IMR-90 (cell line): ENCODE results near the gene DENND5A. TPM values are rescaled to one million over a fixed set of nuclear protein-coding genes. Genes with fewer than 3 reads are reported as not detected.

Source experiments
- ATAC-seq: fragments of 200-7000 bp; cut with Tn5 transposase; 2 replicates; pipeline ENCODE4 v1.9.1; 2020; ENCODE audit warnings: low read depth, mild to moderate bottlenecking, moderate library complexity
- BruUV-seq: library from RNA; stranded (reverse); fragments of 400-500 nt; replicated peaks from 2 replicates; lab custom pipeline; 2021; lab: Mats Ljungman, UMichigan
- CTCF ChIA-PET: fragments of 300-600 bp; formaldehyde crosslinking; extraction: SDS; loops from one replicate; lab custom pipeline; 2021; ENCODE audit warnings: antibody characterized with exemption; lab: Yijun Ruan, JAX
- POLR2A ChIA-PET: fragments of 300-600 bp; sonication (Branson Sonifier 250); formaldehyde crosslinking; loops from one replicate; lab custom pipeline; 2022; ENCODE audit warnings: antibody characterized with exemption; ENCODE audit not compliant: unreplicated experiment; lab: Charles Lee
- DNase-seq: peaks from one replicate; pipeline ENCODE4 v3.0.0; 2013
- H2AFZ ChIP-seq: replicated peaks from 2 replicates; pipeline ENCODE3; 2013; ENCODE audit warnings: low read length, mild to moderate bottlenecking; ENCODE audit not compliant: poor library complexity
- H2AK5ac ChIP-seq: 2 replicates; pipeline ENCODE4 v1.6.1; 2013; ENCODE audit warnings: low read depth, low read length, inconsistent platforms
- H2AK9ac ChIP-seq: replicated peaks from 2 replicates; pipeline ENCODE3; 2013; ENCODE audit warnings: mild to moderate bottlenecking, low read depth, low read length, moderate library complexity; ENCODE audit not compliant: poor library complexity
- H2BK120ac ChIP-seq: 2 replicates; pipeline ENCODE4 v1.6.1; 2013; ENCODE audit warnings: low read depth, low read length, inconsistent platforms
- H2BK15ac ChIP-seq: 3 replicates; pipeline ENCODE4 v1.6.1; 2013; ENCODE audit warnings: low read depth, low read length, inconsistent platforms
- H2BK20ac ChIP-seq: 2 replicates; pipeline ENCODE4 v1.6.1; 2013; ENCODE audit warnings: low read depth, mild to moderate bottlenecking, inconsistent platforms, low read length, moderate library complexity
- H2BK5ac ChIP-seq: 2 replicates; pipeline ENCODE4 v1.6.1; 2013; ENCODE audit warnings: mild to moderate bottlenecking, low read depth, low read length, inconsistent platforms; ENCODE audit not compliant: poor library complexity, severe bottlenecking
- H3K14ac ChIP-seq: replicated peaks from 2 replicates; pipeline ENCODE4 v1.6.1; 2013; ENCODE audit warnings: low read depth, low read length, inconsistent platforms
- H3K18ac ChIP-seq: 2 replicates; pipeline ENCODE4 v1.6.1; 2013; ENCODE audit warnings: low read depth, low read length, control low read depth
- H3K23ac ChIP-seq: 2 replicates; pipeline ENCODE4 v1.6.1; 2013; ENCODE audit warnings: low read depth, low read length, inconsistent platforms
- H3K27ac ChIP-seq: 2 replicates; pipeline ENCODE4 v1.5.1; 2013; ENCODE audit warnings: mild to moderate bottlenecking, control low read depth, low read length; ENCODE audit not compliant: insufficient read depth
- H3K27me3 ChIP-seq: 2 replicates; pipeline ENCODE4 v1.6.1; 2013; ENCODE audit warnings: low read length; ENCODE audit not compliant: control insufficient read depth, insufficient read depth
- H3K36me3 ChIP-seq: 2 replicates; pipeline ENCODE4 v1.6.1; 2013; ENCODE audit warnings: low read length, mixed read lengths; ENCODE audit not compliant: control insufficient read depth, insufficient read depth
- H3K4ac ChIP-seq: 2 replicates; pipeline ENCODE4 v1.6.1; 2013; ENCODE audit warnings: low read depth, low read length, inconsistent platforms
- H3K4me1 ChIP-seq: 2 replicates; pipeline ENCODE4 v1.6.1; 2013; ENCODE audit warnings: low read length, mixed read lengths; ENCODE audit not compliant: control insufficient read depth, insufficient read depth
- H3K4me2 ChIP-seq: 2 replicates; pipeline ENCODE4 v1.6.1; 2013; ENCODE audit warnings: low read depth, mild to moderate bottlenecking, control low read depth, low read length, moderate library complexity
- H3K4me3 ChIP-seq: 2 replicates; pipeline ENCODE4 v1.5.1; 2013; ENCODE audit warnings: low read depth, mild to moderate bottlenecking, control low read depth, low read length, moderate library complexity; ENCODE audit not compliant: insufficient read depth
- H3K56ac ChIP-seq: 2 replicates; pipeline ENCODE4 v1.6.1; 2013; ENCODE audit warnings: low read length, inconsistent platforms; ENCODE audit not compliant: insufficient read depth; ENCODE audit errors: extremely low read depth
- H3K79me1 ChIP-seq, 2 experiments: 2 replicates each; pipeline ENCODE4 v1.6.1; 2013; ENCODE audit warnings: low read length in 2 of 2, inconsistent platforms in 1 of 2, low read depth in 1 of 2
- H3K9ac ChIP-seq: 2 replicates; pipeline ENCODE4 v1.6.1; 2013; ENCODE audit warnings: low read depth, low read length, control low read depth
- H3K9me1 ChIP-seq: 2 replicates; pipeline ENCODE4 v1.6.1; 2013; ENCODE audit warnings: low read length, inconsistent platforms; ENCODE audit not compliant: insufficient read depth
- H3K9me3 ChIP-seq: 2 replicates; pipeline ENCODE4 v1.6.1; 2013; ENCODE audit warnings: low read length; ENCODE audit not compliant: control insufficient read depth, insufficient read depth
- H4K20me1 ChIP-seq: 2 replicates; pipeline ENCODE4 v1.6.1; 2013; ENCODE audit warnings: low read length, inconsistent platforms; ENCODE audit not compliant: insufficient read depth
- H4K5ac ChIP-seq: 2 replicates; pipeline ENCODE4 v1.6.1; 2013; ENCODE audit warnings: mild to moderate bottlenecking, low read depth, low read length, control low read depth
- H4K8ac ChIP-seq, 2 experiments: 2 replicates each; pipeline ENCODE4 v1.6.1; 2013; ENCODE audit warnings: low read depth in 2 of 2, low read length in 2 of 2, control low read depth in 1 of 2, inconsistent platforms in 1 of 2
- H4K91ac ChIP-seq: 2 replicates; pipeline ENCODE4 v1.6.1; 2013; ENCODE audit warnings: low read depth, low read length, inconsistent platforms; ENCODE audit not compliant: insufficient read depth
- BHLHE40 ChIP-seq: fragments of 150-350 bp; IDR thresholded peaks from 2 replicates; pipeline ENCODE4 v1.6.1; 2016; ENCODE audit warnings: mild to moderate bottlenecking, low read depth, low read length
- CEBPB ChIP-seq: IDR thresholded peaks from 2 replicates; pipeline ENCODE4 v1.6.1; 2012; ENCODE audit warnings: low read depth, low read length, improper control_type of control experiment
- CHD1 ChIP-seq: IDR thresholded peaks from 2 replicates; pipeline ENCODE4 v1.6.1; 2012; ENCODE audit warnings: low read depth, low read length, improper control_type of control experiment
- CTCF ChIP-seq: conservative IDR thresholded peaks from 2 replicates; pipeline ENCODE4 v1.5.1; 2012; ENCODE audit warnings: mild to moderate bottlenecking, low read depth, low read length, improper control_type of control experiment
- ELK1 ChIP-seq: fragments of 150-350 bp; IDR thresholded peaks from 2 replicates; pipeline ENCODE4 v1.6.1; 2016; ENCODE audit warnings: low read depth, mild to moderate bottlenecking, low read length, moderate library complexity, borderline replicate concordance
- FOS ChIP-seq: fragments of 150-350 bp; IDR thresholded peaks from 2 replicates; pipeline ENCODE4 v1.6.1; 2016; ENCODE audit warnings: low read depth, low read length
- MAFK ChIP-seq: IDR thresholded peaks from 2 replicates; pipeline ENCODE4 v1.6.1; 2012; ENCODE audit warnings: low read depth, low read length, improper control_type of control experiment
- MAZ ChIP-seq: IDR thresholded peaks from 2 replicates; pipeline ENCODE4 v1.6.1; 2012; ENCODE audit warnings: low read depth, mild to moderate bottlenecking, low read length, improper control_type of control experiment, moderate library complexity, borderline replicate concordance
- MXI1 ChIP-seq: IDR thresholded peaks from 2 replicates; pipeline ENCODE4 v1.6.1; 2012; ENCODE audit warnings: low read depth, mild to moderate bottlenecking, low read length, moderate library complexity, borderline replicate concordance
- NFE2L2 ChIP-seq: fragments of 150-350 bp; IDR thresholded peaks from 2 replicates; pipeline ENCODE4 v1.6.1; 2016; ENCODE audit warnings: low read depth, mild to moderate bottlenecking, low read length
- POLR2A ChIP-seq: IDR thresholded peaks from 2 replicates; pipeline ENCODE4 v1.6.1; 2012; ENCODE audit warnings: mild to moderate bottlenecking, low read depth, low read length
- RAD21 ChIP-seq: IDR thresholded peaks from 2 replicates; pipeline ENCODE4 v1.6.1; 2012; ENCODE audit warnings: low read length, improper control_type of control experiment
- RFX5 ChIP-seq: IDR thresholded peaks from 2 replicates; pipeline ENCODE4 v1.8.0; 2012; ENCODE audit warnings: low read depth, mild to moderate bottlenecking, low read length, moderate library complexity
- SMC3 ChIP-seq: fragments of 150-350 bp; IDR thresholded peaks from 2 replicates; pipeline ENCODE4 v1.6.1; 2016; ENCODE audit warnings: low read depth, mild to moderate bottlenecking, antibody characterized with exemption, low read length, moderate library complexity
- USF2 ChIP-seq: fragments of 150-350 bp; IDR thresholded peaks from 2 replicates; pipeline ENCODE4 v1.6.1; 2017; ENCODE audit warnings: mild to moderate bottlenecking, antibody characterized with exemption, low read length, low read depth
- WGBS, 2 experiments: methylation state at CpG; one replicate each; pipeline versions ENCODE4 v1.1.5 to v1.1.7; 2013; ENCODE audit warnings: missing lambda C conversion rate in 2 of 2; ENCODE audit not compliant: insufficient read length in 1 of 2; ENCODE audit errors: extremely low coverage in 2 of 2; 5-methylcytosine and 5-hydroxymethylcytosine counted together
- dilution Hi-C: fragments of 300-500 bp; cut with HindIII; formaldehyde crosslinking; loops from one replicate; pipeline ENCODE4 v1.14.3; 2018; ENCODE audit warnings: low sequenced_read_pairs; ENCODE audit not compliant: unreplicated experiment
- in situ Hi-C: fragments of 300-500 bp; cut with MboI; formaldehyde crosslinking; loops from 3 replicates; pipeline ENCODE4 v1.14.3; 2019; ENCODE audit warnings: low sequenced_read_pairs, inconsistent platforms, mixed read lengths
- intact Hi-C: fragments of 100-400 bp; cut with micrococcal nuclease; formaldehyde crosslinking; loops from 2 replicates; pipeline ENCODE4 v1.10.0; 2022
- polyA plus RNA-seq, 3 experiments: library from polyadenylated mRNA; depleted of rRNA; stranded (reverse); fragments of >200 nt; gene quantifications; 2 replicates each; pipeline ENCODE4 v1.2.3, GENCODE V29; 2012; ENCODE audit warnings: low replicate concordance in 1 of 3
- total RNA-seq: library from RNA; depleted of rRNA; stranded (reverse); fragments of >200 nt; gene quantifications from 2 replicates; pipeline ENCODE4 v1.2.3, GENCODE V29; 2012

The DENND5A gene
- total and polyA plus RNA-seq, 2 of the 4 experiments (the other 2 are of a cell fraction): 179 to 192 TPM

GRCh38 chr11:9089061-9089460, 176.1 kb downstream of the DENND5A start:
- no peak overlapping the region for H3K4ac ChIP-seq
- H3K56ac ChIP-seq: no peak overlapping the region
- no peak overlapping the region for H3K4me3 ChIP-seq
- no peaks in the 10 kb centered on the region for H3K9me3 ChIP-seq
- ATAC-seq: no peak
- dilution Hi-C loops (no loop called here), in situ Hi-C loops (no loop called here), intact Hi-C loops (no loop called here)
- TF ChIP-seq POLR2A: no peak
- TF ChIP-seq CHD1: no peak
- no peak for TF ChIP-seq RFX5
- no peak for TF ChIP-seq BHLHE40
- TF ChIP-seq NFE2L2: no peak
- TF ChIP-seq RAD21: no peak
- no peak for TF ChIP-seq CEBPB
- TF ChIP-seq MAFK: no peak
- no peak for TF ChIP-seq ELK1
- no peak for TF ChIP-seq SMC3
- no peak for TF ChIP-seq MXI1
- TF ChIP-seq USF2: no peak
- no peak for TF ChIP-seq FOS
- TF ChIP-seq CTCF: no peak
- TF ChIP-seq MAZ: no peak
- H4K20me1 ChIP-seq: no peaks in the 10 kb centered on the region
- no peak overlapping the region for H2AK9ac ChIP-seq
- no peak overlapping the region for H3K18ac ChIP-seq
- H3K4me1 ChIP-seq: 0 out of 2 replicates have a peak, but pooled peaks cover 2% of the 10 kb centered on the region
- H3K9me1 ChIP-seq: no peaks in the 10 kb centered on the region
- no peak overlapping the region for H3K27ac ChIP-seq
- no peak overlapping the region for H3K9ac ChIP-seq
- no peak overlapping the region for H2AK5ac ChIP-seq
- no peak overlapping the region for H2BK120ac ChIP-seq
- H3K36me3 ChIP-seq: no peaks in the 10 kb centered on the region
- peaks cover 20% of the 10 kb centered on the region; the same call in 1 of the 2 replicates for H3K27me3 ChIP-seq
- BruUV-seq: no TSS peak
- H2AFZ ChIP-seq: no peak overlapping the region
- no peak overlapping the region for H2BK15ac ChIP-seq
- DNase-seq: no peak
- no peak overlapping the region for H3K4me2 ChIP-seq
- no peak overlapping the region for H3K23ac ChIP-seq
- no peak overlapping the region for H4K8ac ChIP-seq
- ChIA-PET CTCF (interaction anchor here (1.0 kb wide), 1 partner anchor 72 kb away, joined by 3 read pairs; no protein-coding TSS in a partner anchor), POLR2A (no interaction called here)
- no peak overlapping the region for H4K91ac ChIP-seq
- H2BK5ac ChIP-seq: no peak overlapping the region
- no peak overlapping the region for H2BK20ac ChIP-seq
- no peak overlapping the region for H4K5ac ChIP-seq
- no peak overlapping the region for H3K14ac ChIP-seq
- 89% methylated on average over 1 of the region's 3 CpGs; no CpG with 5 or more reads in 1 of the 2 experiments for WGBS, 2 experiments
- H3K79me1 ChIP-seq: no peaks in the 10 kb centered on the region
